GM18519 (cell line): ENCODE data around the gene HECTD2.
"Not testable (repeated sequence)": the region's sequence is repeated elsewhere in the genome, so short reads cannot be mapped to it uniquely, and the experiment has no call there.

Experiments
- ATAC-seq: cut with Tn5 transposase; IDR thresholded peaks from one replicate; pipeline ENCODE4 v1.9.1; 2021; ENCODE audit warnings: mild to moderate bottlenecking, moderate library complexity; ENCODE audit not compliant: unreplicated experiment, low FRiP score

The HECTD2 gene

DNA sequence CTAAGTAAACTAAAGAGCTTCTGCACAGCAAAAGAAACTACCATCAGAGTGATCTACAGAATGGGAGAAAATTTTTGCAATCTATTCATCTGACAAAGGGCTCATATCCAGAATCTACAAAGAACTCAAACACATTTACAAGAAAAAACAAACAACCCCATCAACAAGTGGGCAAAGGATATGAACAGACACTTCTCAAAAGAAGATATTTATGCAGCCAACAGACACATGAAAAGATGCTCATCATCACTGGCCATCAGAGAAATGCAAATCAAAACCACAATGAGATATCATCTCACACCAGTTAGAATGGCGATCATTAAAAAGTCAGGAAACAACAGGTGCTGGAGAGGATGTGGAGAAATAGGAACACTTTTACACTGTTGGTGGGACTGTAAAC lies 124.6 kb downstream of the HECTD2 start:
- not testable (repeated sequence) for ATAC-seq

DNA sequence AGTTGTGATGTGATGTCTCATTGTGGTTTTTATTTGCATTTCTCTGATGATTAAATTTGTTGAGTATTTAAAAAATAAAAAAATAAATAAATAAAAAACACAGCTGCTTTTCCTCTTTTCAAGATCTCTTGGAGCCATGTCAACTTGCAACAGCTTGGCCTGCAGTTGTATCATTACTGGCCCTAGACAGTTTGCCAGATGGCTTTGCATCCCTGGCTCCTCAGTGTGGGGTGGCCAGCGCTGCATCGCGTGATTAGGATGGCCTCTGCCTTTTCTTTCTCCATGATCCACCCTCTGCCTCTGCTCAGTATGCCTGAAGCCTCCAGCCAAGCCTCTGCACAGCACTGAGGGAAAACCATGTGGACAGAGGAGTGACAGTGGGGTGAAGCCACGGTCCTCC lies 126.0 kb downstream of the HECTD2 start:
- no peak for ATAC-seq

GRCh38 chr10:91536733-91537132 lies 126.6 kb downstream of the HECTD2 start:
- no peak for ATAC-seq

DNA sequence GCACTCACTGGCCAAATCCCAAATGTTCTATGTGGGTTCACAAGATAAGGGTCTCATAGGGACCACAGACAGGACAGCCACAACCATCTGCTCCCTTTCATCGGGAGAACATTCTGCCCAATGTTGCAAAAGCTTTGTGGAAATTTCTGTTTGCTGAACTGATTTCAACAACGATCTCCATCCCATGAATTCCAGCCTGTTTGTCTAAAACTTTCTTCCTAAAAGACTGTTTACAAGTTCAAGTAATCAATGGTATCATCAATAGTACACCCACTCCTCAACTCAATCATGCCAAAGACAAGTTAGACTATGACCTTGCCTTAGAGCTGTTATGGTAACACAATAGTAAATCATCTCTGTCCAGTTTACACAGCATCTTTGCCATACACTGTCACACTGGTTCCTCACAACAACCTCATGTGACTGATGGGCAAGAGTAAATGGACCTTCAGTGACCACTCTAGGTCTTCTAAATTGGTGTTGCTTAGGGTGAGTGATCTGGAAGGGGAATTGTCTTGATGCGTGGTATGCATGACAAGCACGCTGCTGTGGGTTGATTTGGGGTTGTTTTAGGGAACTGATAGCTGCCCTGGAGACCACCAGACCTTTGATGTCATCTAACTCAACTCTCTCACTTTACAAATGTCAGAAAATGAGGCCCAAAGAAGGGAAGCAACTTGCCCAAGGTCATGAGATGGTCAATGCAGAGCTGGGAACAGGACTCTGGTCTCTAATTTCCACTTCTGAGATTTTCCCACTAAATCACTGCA lies 127.7 kb downstream of the HECTD2 start:
- ATAC-seq = no peak

GRCh38 chr10:91539930-91540329 lies 129.8 kb downstream of the HECTD2 start:
- ATAC-seq = no peak

- no peak for ATAC-seq
These were observed 130.6 kb downstream of the HECTD2 start for GRCh38 chr10:91540733-91541132.

DNA sequence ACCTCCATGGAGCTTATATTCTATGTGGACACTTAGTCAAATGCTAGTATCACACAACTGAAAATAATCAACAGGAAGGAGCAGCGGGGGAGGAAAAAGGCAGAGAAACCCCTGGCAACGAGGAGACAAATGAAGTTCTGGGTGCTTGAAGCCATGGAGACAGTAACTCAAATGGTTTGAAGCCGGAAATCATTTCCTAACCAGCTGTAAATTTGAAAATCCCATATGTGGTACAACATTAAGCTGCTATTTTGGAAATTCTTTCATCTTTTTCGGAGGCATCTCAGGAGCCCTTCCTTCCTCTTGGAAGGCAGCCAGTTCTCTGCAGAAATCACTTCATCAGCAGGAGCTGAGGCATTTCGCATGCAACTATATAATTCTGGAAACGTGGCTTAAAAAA lies 131.3 kb downstream of the HECTD2 start:
- ATAC-seq = no peak

DNA sequence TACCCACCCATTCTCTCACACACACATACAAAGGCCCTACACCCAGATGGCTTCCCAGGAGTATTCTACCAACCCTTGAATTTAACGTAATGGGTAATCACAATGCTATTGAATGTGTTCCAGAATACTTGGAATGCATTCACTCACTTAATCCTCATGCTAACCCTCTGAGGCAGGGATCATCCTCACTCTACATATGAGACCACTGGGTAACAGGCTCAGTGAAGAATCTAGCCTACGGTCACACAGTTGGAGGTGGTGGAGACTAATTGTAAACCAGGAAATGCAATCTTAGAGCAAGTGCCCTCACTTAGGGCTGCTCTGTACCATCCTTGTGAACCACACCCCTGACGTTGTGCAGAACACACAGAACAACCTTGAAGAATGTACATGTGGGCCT lies 135.2 kb downstream of the HECTD2 start:
- ATAC-seq = no peak

DNA sequence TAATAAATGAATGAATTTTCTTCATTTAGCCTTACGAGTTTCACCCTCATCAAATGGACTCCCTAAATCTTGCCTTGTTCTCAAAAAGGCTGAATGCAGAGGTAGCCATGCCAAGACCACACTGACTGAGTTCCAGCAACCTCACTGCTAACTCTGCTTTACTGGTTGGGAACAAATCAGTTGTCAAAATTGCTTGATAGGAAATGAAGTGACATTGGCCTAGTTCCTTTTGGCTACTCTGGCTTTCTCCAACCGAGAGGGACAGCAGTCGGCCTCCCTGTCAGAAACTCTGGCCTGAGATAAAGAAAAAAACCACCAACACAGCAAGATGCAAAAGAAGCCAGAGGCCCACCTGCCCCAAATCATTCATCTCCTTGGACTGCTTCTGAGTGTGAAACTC lies 135.7 kb downstream of the HECTD2 start:
- ATAC-seq = no peak

GRCh38 chr10:91549262-91549661 lies 139.1 kb downstream of the HECTD2 start:
- no peak for ATAC-seq

DNA sequence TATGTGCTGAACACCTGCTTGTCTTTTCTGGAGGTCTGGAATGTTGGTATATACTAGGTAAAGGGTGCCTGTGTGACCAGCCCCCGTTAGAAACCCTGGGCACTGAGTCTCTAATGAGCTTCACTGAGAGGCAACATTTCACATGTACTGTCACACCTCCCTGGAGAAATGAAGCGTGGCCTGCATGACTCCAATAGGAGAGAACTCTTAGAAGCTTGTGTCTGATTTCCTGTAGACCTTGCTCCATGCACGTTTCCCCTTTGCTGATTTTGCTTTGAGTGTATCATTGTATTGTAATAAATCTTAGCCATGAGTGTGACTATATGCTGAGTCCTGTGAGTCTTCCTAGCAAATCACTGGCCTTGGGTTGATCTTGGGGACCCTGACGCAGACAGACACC lies 139.9 kb downstream of the HECTD2 start:
- no peak for ATAC-seq

DNA sequence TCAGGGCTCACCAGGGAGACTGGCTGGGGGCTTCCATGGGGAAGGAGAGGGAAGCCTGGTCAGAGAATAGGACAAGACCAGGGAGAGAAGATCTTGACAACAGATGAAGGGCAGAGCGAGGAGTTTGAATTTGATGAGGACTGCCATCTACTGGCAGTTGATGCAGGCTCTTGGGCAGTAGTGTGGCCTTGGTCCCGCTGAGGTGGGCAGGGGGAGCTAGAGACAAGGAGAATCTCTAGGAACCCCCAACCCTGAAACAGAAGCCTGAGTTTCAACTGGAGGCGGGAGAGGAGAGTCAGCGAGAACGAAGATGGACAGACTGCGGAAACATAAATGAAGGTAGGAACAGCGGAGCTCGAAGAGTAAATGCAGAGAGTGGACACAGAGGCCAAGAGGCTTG lies 141.7 kb downstream of the HECTD2 start:
- ATAC-seq = no peak

GRCh38 chr10:91552274-91553095 lies 142.3 kb downstream of the HECTD2 start:
- no peak for ATAC-seq

GRCh38 chr10:91555455-91555854 lies 145.3 kb downstream of the HECTD2 start:
- no peak for ATAC-seq

GRCh38 chr10:91556691-91557566 lies 146.8 kb downstream of the HECTD2 start:
- no peak for ATAC-seq

DNA sequence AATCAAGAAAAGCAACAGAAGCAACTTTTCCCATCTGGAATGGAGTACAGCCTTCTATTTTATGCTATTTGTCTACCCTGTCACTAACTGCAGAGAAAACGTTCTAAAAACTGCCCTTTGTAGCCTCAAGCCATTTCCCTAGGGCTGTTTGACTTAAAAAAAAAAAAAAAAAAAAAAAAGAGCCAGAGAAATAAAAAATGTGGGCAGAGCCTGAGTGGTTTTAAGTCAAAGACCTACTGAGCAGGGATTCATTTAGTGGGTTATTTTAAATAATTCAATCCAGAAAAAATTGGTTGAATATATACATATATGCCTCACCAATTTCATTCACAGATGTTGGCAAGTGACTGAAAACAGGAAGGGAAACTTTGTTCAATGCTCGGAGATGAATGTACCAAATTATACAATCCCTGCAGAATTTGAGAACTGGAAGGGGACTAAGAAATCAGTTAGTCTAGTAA lies 147.5 kb downstream of the HECTD2 start:
- no peak for ATAC-seq

- no peak for ATAC-seq
These were observed 148.3 kb downstream of the HECTD2 start for GRCh38 chr10:91558473-91558872.

GRCh38 chr10:91559169-91559568 lies 149.0 kb downstream of the HECTD2 start:
- no peak for ATAC-seq

DNA sequence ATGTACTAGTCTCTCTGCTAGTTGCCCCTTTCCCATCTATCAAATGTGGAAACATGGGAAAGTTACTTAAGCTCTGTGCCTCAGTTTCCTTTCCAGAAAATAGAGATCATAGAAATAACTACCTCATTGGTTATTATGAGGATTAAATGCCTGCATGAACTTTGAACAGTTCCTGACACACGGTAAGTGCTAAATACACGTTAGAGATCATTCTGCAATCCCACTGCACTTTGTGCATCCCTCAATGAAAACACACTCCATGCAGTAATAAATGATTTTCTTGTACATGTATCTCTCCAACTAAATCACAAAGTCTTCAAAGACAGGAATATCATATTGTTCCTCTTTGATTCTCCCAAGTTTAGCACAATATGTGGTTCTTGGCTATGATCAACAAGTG lies 149.6 kb downstream of the HECTD2 start:
- no peak for ATAC-seq

DNA sequence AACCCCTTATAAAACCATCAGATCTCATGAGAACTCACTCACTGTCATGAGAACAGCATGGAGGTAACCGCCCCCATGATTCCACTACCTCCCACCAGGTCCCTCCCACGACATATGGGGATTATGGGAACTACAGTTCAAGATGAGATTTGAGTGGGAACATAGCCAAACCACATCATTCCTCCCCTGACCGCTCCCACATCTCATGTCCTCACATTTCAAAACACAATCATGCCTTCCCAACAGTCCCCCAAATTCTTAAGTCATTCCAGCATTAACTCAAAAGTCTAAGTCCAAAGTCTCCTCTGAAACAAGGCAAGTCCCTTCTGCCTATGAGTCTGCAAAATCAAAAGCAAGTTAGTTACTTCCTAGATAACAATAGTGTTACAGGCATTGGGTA lies 150.7 kb downstream of the HECTD2 start:
- not testable (repeated sequence) for ATAC-seq
